HG03280 (cell line): ENCODE results near the gene LACTBL1.

Source experiments
- ATAC-seq: cut with Tn5 transposase; IDR thresholded peaks from one replicate; pipeline ENCODE4 v1.9.1; 2021; ENCODE audit warnings: mild to moderate bottlenecking, moderate library complexity; ENCODE audit not compliant: unreplicated experiment

The LACTBL1 gene

GRCh38 chr1:22978299-22978698, 5.6 kb upstream of the LACTBL1 start:
- ATAC-seq = no peak

GRCh38 chr1:22976461-22977243, 4.0 kb upstream of the LACTBL1 start:
- no peak for ATAC-seq

GRCh38 chr1:22976127-22976460, 3.4 kb upstream of the LACTBL1 start:
- ATAC-seq = no peak

- ATAC-seq = no peak
Measured at GRCh38 chr1:22975694-22976093, 3.0 kb upstream of the LACTBL1 start.

GRCh38 chr1:22971611-22972405, 858 bp downstream of the LACTBL1 start:
- ATAC-seq = no peak

GRCh38 chr1:22971161-22971560, 1.5 kb downstream of the LACTBL1 start:
- no peak for ATAC-seq

- ATAC-seq = no peak
Measured at GRCh38 chr1:22970096-22970495, 2.6 kb downstream of the LACTBL1 start.

- ATAC-seq = no peak
Measured at GRCh38 chr1:22969304-22969709, 3.4 kb downstream of the LACTBL1 start.

GRCh38 chr1:22967833-22968232, 4.8 kb downstream of the LACTBL1 start:
- ATAC-seq = no peak

GRCh38 chr1:22966309-22966708, 6.4 kb downstream of the LACTBL1 start:
- no peak for ATAC-seq

- no peak for ATAC-seq
Measured at GRCh38 chr1:22963044-22963677, 9.5 kb downstream of the LACTBL1 start.

- ATAC-seq = no peak
Measured at GRCh38 chr1:22962558-22962957, 10.1 kb downstream of the LACTBL1 start.

GRCh38 chr1:22959545-22960360, 12.9 kb downstream of the LACTBL1 start:
- ATAC-seq = no peak

GRCh38 chr1:22958556-22958955, 14.1 kb downstream of the LACTBL1 start:
- no peak for ATAC-seq

GRCh38 chr1:22957066-22957465, 15.6 kb downstream of the LACTBL1 start:
- ATAC-seq = no peak

- ATAC-seq = no peak
Measured at GRCh38 chr1:22955146-22955545, 17.5 kb downstream of the LACTBL1 start.

GRCh38 chr1:22953740-22954141, 18.9 kb downstream of the LACTBL1 start:
- no peak for ATAC-seq

GRCh38 chr1:22953057-22953739, 19.5 kb downstream of the LACTBL1 start:
- ATAC-seq = no peak

- ATAC-seq = no peak
Measured at GRCh38 chr1:22952694-22953056, 20.0 kb downstream of the LACTBL1 start.

- ATAC-seq = no peak
Measured at GRCh38 chr1:22951796-22952195, 20.9 kb downstream of the LACTBL1 start.
